HG03520 (cell line): Measurements from ENCODE around the gene CCDC92B.
"Not testable (repeated sequence)": the region's sequence is repeated elsewhere in the genome, so short reads cannot be mapped to it uniquely, and the experiment has no call there.

Experiments
- ATAC-seq: cut with Tn5 transposase; IDR thresholded peaks from one replicate; pipeline ENCODE4 v1.9.1; 2021; ENCODE audit warnings: mild to moderate bottlenecking, moderate library complexity; ENCODE audit not compliant: unreplicated experiment

The CCDC92B gene

DNA sequence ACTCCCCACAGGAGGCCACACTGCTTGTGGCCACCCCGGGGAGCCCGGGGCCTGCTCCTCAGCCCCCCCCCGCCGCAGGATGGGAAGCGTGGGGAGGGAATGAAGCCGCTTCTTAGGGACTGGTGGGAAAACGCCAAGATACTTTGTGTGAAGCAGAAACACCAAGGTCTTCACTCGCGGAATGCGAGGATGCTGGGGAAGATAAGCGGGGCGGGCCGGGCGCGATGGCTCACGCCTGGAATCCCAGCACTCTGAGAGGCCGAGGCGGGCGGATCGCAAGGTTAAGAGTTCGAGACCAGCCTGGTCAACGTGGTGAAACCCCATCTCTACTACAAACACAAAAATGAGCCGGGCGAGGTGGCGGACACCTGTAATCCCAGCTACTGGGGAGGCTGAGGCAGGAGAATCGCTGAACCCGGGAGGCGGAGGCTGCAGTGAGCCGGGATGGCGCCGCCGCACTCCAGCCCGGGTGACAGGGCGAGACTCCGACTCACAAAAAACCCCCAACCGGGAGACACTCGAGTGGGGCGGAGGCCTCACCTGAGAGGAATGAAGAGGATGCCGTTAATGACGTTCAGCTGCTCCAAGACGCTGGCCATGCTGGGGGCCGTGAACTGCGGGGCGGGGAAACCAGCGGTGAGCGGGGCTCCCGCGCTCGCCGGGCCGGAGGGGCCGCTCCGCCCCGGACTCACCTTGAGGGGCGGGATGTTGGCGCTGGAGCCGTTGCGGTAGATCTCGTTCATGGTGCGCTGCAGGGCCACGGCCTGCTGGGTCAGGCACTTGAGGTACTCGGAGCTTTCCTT lies 58.2 kb downstream of the CCDC92B start:
- ATAC-seq = no peak

DNA sequence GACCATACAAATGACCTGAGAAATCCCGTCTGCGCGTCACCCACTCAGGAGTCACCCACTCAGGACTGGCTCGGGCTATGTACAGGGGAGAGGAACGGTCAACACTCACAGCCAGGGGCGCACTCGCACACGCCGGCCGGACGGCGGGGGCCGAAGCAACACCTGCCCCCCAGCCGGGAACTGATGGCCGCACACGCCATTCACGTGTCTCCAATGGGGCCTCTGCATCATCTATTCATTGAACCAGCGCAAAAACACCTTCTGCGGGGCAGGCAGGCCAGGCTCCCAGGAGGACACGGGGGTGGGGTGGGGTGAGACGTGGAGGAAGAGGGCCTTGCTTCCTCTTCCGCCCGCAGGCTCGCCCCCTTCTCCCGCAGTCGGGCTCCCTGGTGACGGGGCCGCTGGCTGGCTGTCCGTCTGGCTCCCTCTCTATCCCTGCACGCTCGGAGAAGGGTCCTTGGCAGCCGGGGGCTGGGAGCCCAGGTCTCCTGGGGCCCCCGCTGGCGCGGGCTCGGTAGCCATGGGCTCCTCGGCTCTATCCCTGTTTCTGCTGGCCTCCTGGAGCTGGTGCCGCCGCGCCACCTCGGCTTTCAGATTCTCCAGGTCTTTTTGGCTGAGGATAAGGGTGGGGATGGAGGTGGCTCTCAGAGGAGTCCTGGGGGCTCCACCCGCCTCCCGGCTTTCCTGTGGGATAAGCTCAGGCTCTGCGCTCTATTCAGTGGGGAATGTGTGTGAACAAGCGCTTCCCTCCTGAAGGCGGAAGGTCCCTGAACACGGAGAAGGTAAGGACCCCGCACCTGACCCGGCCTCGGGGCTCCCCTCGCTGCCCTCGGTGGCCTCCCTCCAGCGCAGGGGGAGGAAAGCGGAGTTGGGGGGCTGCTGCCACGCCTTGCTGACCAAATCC lies 59.0 kb downstream of the CCDC92B start:
- ATAC-seq = no peak

- no peak for ATAC-seq
Observed at GRCh38 chr17:2689411-2690164, 59.9 kb downstream of the CCDC92B start.

DNA sequence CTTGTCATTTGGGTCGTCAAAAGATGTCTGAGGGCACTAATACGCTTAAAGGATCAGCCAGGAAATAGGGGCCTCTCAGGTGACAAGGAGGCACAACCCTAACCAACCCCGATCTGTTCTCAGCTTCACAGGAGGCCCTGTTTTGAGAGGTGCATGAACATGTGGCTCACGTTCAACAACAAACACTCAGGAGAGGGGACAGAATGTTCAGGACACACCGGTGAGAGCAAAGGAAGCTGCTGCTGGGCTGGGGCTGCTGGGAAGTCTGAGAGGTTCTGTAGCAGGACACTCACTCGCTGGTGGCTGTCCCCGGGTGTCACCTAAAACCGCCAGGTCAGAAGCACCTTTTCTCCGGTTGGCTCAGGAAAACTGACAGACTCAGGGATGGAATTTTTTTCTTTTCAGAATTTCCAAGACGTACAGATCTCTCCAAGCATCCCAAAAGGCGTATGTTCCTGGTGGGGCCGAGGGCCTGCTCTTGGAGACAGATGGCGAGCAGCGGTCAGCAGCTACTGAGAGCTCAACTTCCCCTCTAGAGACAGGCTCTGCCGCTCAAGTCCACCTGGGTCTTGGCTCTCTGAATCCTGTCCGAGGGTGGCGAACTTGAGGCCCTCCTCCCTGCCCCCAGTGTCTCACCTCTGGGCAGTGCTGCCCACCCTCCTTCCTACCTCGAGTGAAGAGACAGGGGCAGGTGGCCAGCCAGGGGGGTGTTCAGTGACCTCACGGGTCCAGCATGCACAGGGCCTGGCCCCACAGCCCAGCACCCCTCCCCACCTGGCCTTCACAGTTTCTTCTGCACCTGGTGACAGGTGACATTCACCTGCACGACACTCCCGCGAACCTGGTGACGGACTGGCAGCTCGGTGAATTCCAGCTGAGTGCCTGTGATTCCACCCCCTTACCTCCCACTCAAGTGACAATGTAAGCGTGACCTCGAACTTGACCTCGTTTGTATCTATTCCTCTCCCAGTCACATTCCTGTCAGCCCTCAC lies 60.8 kb downstream of the CCDC92B start:
- ATAC-seq = no peak

DNA sequence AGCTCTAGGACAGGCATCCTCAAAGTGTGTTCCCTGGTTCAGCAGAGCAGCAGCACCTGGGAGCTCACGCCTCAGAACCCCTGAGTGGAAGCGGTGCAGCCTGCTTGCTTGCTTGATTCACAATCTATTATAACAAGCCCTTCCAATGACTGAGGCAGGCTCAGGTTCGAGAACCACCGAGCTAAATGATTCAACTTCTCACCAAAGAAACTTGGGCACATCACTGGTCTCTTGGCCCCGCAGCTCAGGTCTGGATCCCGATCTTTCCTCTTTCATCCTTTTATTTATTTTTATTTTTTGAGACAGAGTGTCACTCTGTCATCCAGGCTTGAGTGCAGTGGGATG lies 62.4 kb downstream of the CCDC92B start:
- ATAC-seq = no peak

- ATAC-seq = no peak
Observed at GRCh38 chr17:2685696-2686095, 63.8 kb downstream of the CCDC92B start.

DNA sequence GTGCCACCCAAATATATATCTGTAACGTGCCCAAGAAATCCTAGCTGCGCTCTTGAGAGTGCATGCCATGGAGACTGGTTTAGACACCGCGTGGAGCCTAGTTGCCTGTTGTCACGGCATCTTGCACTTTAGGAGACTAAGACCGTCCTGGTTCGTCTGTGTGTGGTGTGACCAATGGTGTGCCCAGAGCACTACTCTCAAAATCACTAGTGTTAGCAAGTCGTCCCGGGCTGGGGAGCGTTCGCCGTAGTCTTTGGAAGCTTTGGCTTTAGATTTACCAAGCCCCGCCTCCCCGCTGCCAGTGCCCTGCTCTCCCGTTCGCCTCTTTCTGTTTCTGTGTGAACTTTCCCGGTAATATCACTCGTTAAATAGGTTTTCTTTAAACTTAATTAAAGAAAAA lies 64.9 kb downstream of the CCDC92B start:
- no peak for ATAC-seq

GRCh38 chr17:2683912-2684311 lies 65.5 kb downstream of the CCDC92B start:
- no peak for ATAC-seq

- no peak for ATAC-seq
Observed at GRCh38 chr17:2682176-2682938, 67.1 kb downstream of the CCDC92B start.

GRCh38 chr17:2681650-2682049 lies 67.8 kb downstream of the CCDC92B start:
- ATAC-seq = no peak

GRCh38 chr17:2680961-2681360 lies 68.5 kb downstream of the CCDC92B start:
- no peak for ATAC-seq

- not testable (repeated sequence) for ATAC-seq
Observed at GRCh38 chr17:2679247-2679646, 70.2 kb downstream of the CCDC92B start.
